T-helper 2 cell treated with Interferon-gamma antibody and Interleukin-4, amounts not matched to agents 100 ng/mL and 5 ng/mL, for 36 hours (primary cell): ENCODE measurements around the gene INO80B. TPM values are rescaled to one million over a fixed set of nuclear protein-coding genes. Genes with fewer than 3 reads are reported as not detected.
"Not testable (repeated sequence)": the region's sequence is repeated elsewhere in the genome, so short reads cannot be mapped to it uniquely, and the experiment has no call there.

Experiments used
- intact Hi-C: fragments of 100-400 bp; cut with micrococcal nuclease; formaldehyde crosslinking; loops from one replicate; pipeline ENCODE4 v1.15.1; 2023
- total RNA-seq: library from RNA; stranded (reverse); gene quantifications from 2 replicates; pipeline ENCODE4 v1.2.3, GENCODE V29; 2022

The INO80B gene
- total RNA-seq, 1 donor from 2014 or later: 29.4 TPM

GRCh38 chr2:74424995-74425406, 29.9 kb upstream of the INO80B start:
- intact Hi-C loops: no loop called here

- intact Hi-C loops: no loop called here
These were observed 29.4 kb upstream of the INO80B start for GRCh38 chr2:74425523-74425922.

GRCh38 chr2:74426181-74426758, 28.6 kb upstream of the INO80B start:
- intact Hi-C loops: no loop called here

DNA sequence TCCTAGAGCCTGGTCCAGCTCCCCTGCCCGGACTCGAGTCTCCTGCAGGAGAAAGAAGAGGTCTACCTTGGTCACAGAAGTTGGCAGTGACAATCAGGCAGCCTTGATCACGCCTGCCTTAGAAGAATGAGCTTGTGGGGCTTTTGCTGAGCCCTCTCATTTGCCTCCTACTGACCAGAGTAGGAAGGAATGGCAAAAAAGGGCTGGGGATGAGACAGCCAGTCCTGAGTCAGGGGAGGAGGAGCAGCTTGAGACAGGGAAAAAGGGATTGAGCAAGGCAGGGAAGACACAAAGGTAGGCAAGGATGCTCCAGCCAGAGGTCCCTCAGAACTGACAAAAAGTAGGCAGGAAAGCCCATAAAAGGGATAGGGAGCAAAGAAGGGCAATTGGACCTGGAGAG, 27.3 kb upstream of the INO80B start:
- intact Hi-C loops: no loop called here

DNA sequence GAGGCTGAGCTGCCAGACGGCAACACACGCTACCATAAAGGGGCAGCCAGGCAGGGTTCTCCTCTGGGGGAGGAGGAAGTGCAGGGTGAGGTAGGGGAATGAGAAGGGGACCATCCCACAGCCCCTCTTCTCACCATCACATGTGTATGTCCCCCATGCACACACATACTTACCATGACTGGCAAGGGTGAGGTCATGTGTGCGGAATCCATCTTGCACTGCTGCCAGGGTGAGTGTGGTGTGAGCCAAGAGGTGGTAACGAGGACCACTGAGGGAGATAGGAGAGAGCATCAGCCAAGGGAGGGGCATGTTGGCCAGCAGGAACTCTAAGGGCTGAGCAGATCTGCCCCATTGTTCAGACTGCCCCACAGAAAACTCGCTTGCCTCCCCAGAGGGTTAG, 26.2 kb upstream of the INO80B start:
- intact Hi-C loops: no loop called here

DNA sequence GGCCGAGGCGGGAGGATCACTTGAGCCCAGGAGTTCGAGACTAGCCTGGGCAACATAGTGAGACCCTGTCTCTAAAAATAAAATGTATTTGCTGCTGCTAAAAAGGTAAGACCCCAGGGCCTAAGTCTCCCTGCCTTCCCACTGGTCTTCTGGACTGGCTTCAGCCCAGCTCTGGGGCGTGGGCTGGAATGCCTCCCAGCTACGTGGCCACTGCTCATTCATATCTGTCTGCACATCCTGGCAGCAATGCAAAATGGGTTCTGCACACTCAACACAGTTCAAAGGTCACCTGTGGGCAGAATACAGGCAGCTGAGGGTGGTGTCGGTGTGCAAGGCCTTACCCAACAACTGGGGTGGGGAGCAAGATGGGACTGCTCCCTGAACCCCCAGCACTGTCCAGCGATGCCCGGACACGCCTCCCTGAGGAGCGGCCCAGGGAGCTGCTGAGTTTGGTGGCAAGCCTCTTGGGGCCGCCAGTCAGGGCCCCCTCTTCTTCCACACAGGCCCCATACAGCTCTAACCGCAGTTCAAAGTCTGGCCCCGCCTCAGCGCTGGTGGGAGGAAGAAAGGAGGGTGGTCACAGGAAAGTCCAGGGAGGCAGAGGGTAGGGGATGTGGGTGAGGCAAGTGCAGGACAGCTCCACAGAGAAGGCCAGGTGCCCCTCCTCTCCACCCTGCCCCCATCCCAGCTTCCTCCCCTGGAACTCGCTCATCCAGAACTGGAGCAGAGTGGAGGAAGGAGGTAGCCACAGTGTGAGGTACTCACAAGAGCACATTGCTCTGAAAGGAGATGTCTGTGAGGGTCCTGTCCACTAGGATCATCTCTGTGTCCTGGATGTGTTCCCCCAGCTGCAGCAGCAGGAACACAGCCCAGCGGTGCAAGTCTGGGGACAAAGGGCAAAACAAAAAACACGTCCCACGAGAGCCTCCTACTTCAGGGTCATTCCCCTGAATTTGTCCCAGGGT, 25.1 kb upstream of the INO80B start:
- intact Hi-C loops: no loop called here

DNA sequence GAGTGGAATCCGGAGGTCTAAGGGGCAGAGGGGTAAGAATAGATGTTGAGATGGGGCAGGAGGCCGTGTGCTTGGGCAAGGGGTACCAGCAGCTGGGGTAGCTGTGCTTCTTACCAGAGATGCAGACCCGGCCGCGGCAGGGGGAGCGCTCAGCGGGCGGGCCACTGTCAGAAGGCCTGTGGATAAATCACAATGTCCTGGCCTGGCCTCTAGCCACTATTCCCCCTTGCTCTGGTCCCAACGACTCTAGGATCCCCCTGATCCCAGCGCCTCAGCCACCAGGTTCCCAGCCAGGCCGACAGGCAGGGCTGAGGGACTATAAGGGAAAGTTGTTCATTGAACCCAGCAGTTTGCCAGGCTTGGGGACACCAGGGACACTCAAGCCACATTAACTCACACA, 24.4 kb upstream of the INO80B start:
- intact Hi-C loops: no loop called here

GRCh38 chr2:74436111-74436805, 18.6 kb upstream of the INO80B start:
- intact Hi-C loops: no loop called here

DNA sequence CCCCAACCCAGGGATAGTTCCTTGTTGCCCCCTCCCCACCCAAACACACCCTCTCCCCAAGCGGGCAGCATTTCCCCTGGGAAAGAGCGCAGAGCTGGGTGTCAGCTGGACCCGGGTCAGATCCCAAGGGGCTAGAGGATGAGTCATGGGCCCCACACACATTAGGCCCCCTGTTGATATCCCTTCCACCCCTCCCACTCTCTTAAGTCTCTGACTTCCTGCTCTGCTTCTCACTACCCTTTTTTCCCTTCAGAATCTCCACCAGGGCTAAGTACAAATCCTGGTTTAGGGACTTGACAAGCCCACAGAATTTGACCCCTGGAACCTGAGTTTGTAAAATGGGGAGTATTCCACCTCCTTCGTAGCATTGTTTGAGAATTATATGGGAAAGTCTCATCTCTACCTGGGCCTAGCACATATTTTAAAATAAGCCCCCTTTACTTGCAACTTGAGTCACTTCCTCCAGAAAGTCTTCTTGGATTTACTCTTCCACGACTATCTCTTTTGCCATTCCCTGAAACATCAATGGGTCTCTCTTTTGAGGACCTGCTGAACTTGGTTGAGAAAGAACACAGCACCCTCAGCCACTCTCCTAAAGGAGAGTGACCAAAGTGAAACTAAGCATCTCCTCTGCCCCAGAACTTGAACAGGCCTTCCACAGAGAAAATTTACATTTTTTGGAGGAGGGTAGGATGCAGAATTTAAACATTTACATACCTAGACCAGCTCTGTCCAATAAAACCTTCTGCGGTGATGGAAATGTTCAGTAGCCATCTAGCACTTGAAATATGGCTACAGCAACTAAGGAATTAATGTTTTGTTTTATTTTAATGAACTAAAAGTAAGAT, 17.8 kb upstream of the INO80B start:
- intact Hi-C loops: no loop called here

- intact Hi-C loops: no loop called here
These were observed 16.6 kb upstream of the INO80B start for GRCh38 chr2:74438248-74438647.

- intact Hi-C loops: no loop called here
These were observed 15.5 kb upstream of the INO80B start for GRCh38 chr2:74439373-74439772.

GRCh38 chr2:74439803-74440377, 15.0 kb upstream of the INO80B start:
- intact Hi-C loops: no loop called here

DNA sequence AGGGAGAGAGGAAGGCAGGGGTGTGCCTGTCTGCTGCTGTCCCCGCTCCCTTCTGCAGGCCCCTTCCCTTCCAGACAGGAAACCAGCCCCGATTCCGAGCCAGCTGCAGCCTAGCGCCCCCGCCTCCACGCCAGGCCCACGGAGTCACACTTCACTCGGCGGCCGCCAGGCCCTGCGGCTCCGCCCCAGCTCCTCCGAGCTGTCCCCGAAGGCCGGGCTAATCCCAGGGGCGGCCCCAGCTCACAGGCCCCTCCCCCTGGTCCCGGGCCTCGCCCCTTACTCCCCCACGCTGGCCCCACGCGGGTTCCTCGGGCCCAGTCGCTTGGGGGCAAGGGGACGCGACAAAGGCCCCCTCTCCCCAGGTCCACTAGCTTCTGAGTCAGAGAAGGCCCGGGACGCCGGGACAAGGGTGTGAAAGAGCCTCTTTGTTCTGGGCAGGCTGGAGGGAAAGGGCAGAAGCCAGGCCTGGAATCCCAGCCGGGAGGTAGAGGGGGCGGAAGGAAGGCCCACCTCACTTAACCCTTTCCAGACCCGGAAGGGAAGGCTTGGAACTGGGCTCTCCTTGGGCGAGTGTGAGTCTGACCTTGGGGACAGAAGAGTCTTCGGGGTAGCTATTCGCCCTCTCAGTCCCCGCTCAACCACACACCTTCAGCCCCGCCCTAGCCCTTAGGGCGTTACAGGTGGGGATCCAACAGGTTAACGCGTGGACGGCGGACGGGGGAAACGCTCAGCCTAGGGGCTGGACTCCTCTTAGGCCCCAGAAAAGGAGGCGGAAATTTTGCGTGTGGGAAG, 14.3 kb upstream of the INO80B start:
- intact Hi-C loops: no loop called here

DNA sequence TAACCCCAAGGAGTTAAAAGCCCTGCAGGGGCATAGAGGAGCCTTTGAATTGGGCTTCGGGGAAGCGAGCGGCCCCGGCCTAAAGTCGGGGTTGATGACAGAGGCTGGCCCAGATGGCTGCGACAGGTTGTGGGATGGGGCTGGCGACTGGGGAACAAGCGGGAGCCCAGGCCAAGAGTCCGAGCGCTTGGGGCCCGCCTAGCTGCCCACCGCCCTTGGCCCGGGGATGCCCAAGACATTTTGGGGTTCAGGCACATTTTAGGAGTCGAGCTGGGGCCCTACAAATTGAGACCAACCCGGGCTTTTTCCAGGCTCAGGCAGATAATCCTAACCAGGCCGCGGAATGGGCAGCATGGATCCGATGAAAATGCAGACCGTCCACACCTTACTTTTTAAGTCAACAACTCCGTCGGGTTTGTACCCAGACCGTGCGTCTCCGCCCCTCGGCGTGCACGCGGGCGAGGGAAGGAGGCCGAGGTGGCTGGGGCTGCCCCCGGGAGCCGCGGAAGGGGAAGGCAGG, 13.7 kb upstream of the INO80B start:
- intact Hi-C loops: no loop called here

DNA sequence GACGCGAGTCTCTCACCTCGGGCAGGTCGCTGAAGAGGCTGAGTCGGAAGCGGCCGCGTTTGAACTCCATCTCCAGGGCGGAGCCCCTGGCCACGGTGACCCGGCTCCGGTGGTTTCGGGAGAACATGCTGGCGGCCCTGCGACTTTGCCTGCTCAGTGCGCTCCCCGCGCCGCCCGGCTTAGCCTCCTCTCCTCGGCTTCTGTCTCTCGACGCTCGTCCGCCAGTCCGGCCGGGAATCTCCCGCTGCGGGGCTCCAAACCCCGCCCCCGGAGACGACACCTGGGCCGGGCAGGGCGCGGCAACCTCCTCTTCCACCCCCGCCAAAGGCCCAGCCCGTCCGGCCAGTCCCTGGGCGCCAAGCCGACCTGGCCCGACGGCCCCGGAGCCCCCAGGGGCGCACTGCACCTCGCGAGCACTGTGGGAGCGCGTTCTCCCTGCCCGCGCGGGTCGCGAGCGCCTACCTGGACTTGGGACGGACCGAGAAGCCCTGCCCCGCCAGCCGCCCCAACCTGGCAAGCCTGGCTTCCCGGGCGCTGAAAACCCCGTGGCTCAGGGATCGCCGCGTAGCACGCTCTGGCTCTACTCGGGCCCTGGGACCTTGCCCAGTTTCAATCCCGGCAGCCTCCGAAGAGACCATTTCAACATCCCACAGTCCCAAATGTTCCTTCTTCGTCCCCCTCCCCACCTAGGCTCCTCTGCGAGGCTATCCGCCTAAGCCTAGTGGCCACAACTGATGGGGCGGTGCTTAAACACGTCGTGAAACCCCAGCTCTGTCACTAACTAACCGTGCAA, 13.0 kb upstream of the INO80B start, which contains the start of gene RTKN:
TSS of gene RTKN (minus strand) at position 248 of the 793 bp plus-strand sequence. CDS start at position 127, 121 bp downstream.
- intact Hi-C loops: no loop called here

GRCh38 chr2:74442483-74443297, 12.2 kb upstream of the INO80B start:
- intact Hi-C loops: not testable (repeated sequence)

- intact Hi-C loops: no loop called here
These were observed 10.2 kb upstream of the INO80B start for GRCh38 chr2:74444498-74445318.
